Hypothalamus (tissue), 51 donors: ENCODE measurements around the gene PTPRN2.
A peak's percentile ranks its signal among the peaks of the same experiment; 100 is the strongest.

ENCODE experiments used
- DNase-seq, 51 donors: peaks; one replicate each; lab custom pipeline; 2025; lab: John Stamatoyannopoulos, UW

PTPRN2 gene

DNA sequence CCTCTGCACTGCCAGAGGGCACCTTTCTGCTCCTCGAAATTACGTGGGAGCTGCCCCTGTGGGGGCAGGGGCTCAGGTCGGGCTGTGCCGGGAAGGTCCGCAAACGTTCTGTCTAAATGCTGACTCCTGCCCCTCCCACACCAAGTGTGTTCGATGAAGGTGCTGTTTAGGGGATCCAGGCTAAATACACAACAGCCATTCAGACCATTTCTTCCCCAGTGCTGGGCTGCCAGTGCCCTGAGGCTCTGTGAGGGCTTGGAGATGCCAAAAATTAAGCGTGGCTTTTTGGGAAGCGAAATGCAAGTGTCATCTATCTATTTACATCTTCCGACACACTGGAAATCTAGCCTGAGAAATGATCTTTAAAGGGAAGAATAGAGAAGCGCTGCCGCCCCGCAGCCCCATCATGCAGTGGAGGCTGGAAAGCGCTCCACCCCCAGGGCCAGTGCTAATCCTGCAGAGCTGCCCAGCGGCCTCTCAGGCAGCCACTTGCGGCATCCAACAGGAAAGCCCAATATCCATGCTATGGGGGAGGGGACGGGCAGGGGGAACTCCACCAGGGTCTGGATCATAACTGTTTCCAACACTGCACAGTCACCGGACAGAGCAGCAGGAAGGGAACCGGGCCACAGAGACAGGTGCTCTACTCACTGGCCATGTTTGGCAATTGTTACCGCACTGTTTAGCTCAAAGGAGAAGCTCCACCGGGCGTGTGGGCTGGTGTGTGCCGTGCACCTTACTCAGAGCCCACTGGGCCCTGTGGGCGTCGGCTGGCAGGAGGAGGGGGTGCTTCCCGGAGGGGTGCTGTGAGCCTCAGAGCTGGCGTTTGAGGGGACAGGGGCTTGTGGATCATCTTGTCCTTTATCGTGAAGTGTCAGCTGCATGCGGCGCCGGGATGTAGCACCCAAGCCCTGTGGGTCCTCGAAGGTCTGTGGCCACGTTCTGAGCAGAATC lies 1045.3 kb downstream of the PTPRN2 start:
- no peak for DNase-seq

DNA sequence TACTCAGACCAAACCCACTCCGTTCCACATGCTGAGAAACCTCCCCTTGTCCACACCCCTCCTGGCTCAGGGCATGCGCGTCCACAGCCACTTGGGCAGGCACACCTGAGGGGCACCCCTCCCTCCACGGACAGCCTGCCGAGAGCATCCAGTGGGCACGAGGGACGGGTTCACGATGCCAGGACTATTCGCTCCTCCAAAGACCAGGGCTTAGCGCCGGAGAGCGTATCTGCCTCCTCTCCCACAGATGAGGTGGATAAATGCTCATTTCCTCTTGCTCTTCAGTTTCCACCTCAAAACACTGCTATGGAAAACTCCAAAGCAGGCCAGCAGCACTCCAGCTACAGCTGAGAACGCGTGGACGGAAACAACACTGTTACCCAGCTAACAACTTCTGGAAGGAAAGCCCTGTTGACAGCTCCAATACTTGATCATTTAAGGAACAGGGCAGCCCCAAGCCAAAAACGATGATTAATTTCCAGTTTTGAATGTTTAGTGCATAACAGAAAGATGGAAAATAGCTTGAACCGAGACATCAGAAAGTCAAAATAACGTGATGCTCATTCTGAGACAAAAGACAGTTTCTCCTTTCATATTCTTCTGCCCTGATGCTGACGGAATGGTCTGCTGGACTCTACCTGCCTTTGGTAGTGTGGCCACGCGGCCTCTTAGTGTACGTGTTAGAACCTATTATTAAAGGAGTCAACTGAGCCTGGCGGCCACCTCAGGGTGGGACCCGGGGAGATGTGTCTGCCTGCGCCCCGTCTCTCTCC lies 1046.1 kb downstream of the PTPRN2 start:
- DNase-seq = no peak

DNA sequence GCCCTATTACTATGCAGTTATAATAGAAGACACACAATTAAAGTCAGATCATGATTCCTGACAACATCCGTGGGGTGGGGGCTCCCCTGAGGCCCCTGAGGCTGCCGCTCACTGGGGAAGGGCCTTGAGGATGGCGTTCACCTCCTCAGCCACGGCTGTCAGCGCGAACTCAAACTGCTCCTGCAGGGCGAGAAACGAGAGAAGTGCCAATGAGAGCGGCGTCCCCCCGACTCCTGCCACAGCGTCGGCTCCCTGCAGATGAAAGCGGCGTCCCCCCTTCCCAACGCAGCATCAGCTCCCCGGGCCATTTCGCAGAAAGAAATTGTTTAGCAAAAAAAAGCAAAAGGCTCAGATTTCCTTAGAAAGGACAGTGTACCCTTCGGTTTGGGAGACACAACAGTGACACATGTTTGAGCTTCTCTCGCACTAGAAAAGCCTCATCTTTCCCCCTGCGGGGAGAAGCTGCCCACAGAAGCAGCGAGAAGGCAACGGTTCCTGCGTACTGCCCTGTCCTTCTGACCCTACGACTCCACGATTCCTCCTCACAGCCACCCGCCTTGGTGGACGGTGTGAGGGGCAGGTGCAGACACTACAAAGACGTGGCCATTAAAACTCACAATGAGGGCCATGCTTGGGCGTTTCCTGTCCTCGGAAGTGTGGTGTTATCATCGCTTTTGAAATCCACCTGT lies 1046.9 kb downstream of the PTPRN2 start:
- DNase-seq = no peak

DNA sequence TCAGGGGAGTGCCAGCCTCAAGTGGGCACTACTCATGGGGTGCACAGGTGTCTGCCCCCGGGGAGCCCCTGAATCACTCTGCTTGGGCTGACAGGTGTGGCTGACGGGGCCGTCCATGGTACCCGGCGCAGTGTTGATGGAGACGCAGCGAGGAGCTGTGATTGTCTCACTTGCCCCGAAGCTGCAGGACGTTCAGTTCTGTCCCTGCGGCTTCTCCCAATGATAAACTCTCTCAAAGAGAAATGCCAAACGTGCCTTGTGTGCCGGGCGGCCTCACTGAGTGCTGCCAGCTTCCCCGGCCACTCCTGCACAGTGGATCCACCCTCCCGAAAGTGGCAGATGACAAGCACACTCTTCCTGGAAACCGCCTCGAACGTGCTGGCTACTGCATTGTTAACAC lies 1047.6 kb downstream of the PTPRN2 start:
- DNase-seq = no peak

DNA sequence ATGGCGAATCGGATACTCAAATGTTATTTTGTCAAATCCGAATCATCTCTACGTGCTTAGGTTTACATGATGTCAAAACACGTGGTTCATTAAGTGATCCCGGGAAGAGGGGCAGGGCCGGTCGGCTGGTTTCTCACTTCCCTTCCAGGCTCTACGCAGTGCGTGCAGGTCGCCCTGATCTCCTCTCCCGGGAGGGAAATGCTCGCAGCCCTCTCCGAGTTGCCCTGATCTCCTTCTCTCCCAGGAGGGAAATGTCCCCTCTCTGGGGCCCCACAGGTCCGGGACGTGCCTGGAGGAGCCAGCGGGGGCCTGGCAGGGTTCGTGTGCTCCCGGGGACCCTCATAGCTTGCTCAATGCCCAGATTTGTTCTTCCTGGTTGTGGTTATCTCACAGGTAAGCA lies 1048.1 kb downstream of the PTPRN2 start:
- no peak for DNase-seq

DNA sequence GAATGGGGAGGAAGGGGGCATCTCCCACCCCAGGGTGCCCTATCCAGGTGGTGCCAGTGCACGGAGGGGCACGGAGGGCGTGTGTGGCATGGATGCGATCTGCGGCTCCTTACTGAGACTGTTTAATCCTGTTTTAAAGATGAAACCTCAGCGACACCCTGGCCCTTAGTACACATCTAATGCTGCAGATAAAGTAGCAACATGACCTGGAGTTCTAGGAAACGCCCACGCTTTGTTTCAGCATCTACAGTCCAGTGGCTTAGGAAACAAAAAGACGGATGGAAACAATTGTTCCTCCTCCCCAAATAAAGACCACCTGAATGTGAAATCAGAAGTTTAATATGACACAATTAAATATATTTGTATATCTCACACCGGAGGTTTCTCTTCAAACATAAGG lies 1048.9 kb downstream of the PTPRN2 start:
- no peak for DNase-seq

DNA sequence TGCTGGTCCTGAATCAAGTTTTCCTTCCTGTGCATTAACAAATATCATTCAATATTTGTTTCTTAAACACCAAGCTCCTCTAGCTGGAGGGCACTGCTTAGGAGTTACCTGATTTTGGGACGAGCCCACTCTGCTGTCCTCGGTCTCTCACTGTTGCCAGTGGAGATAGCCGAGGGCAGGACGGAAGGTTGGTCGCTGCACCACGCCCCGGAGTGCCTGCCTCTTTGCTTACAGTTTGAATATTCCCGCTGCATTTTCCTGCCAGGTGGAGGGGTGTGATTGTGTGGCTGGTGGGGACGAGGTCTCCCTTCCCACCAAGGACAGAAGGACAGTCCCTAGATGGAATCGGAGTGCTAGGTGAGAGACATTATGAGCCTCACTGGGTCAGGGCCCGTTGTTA lies 1049.3 kb downstream of the PTPRN2 start:
- no peak for DNase-seq

DNA sequence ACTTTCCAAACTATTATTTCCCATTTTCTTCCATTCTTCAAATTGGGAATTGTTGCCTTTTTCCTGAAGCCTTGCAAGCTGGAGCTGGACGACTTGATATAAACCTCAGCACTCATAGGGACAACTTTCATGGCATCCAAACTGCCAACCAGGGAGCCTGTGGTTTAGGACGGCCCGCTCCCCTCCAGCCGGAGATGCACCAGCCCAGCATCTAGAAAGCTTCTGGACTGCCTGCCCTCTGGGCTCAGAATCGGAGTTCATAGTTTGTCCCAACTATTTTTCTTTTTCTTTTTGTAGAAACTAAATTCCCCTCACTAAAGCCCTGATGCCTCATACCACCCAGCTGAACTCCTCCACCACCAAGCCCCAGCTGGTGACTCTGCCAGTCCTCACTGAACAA lies 1050.6 kb downstream of the PTPRN2 start:
- DNase-seq = no peak

DNA sequence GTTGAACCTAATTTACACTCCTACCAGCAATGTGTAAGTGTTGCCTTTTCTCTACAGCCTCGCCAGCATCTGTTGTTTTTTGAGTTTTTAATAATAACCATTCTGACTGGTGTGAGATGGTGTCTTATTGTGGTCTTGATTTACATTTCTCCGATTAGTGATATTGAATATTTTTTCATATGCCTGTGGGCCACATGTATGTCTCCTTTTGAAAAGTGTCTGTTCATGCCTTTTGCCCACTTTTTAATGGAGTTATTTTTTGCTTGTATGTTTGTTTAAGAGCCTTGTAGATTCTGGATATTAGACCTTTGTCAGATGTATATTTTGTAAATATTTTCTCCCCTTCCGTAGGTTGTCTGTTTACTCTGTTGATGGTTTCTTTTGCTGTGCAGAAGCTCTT lies 1055.6 kb downstream of the PTPRN2 start:
- DNase-seq = no peak

DNA sequence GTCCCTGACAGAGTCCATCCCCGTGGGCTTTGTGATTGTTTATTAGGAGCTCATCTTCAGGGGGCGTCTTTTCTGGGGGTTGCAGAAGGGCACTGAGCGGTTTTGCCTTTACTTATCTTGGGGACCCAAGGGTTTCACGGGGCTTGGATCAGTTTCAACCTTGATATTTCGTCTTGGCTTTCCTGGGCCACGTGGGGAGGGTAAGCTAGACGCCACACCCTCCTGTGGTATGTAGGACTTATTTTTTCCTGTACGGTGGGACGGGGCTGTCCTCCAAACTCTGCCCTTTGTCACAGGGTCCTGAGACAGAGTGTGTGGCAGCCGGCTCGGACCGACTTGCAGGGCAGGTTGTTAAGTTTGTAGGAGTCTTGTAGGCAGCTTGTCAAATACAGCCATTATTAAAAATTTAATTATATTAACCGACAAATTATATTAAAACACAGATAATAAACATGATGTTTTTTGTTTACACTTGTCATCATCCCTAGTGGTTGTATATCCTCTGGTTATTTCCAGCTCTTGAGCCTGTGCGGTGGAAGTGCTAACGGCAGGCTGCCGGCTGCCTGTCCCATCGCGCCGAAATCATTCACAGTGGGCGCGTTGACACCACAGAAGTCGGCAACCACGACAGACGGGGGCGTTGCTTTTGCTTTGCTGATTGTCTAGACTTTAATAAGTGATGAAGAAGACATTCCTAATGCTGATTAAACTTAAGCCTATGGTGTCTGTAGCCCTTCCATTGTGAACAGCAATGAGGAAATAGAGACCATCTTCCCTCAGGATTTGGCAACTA lies 1057.7 kb downstream of the PTPRN2 start:
- DNase-seq = no peak

DNA sequence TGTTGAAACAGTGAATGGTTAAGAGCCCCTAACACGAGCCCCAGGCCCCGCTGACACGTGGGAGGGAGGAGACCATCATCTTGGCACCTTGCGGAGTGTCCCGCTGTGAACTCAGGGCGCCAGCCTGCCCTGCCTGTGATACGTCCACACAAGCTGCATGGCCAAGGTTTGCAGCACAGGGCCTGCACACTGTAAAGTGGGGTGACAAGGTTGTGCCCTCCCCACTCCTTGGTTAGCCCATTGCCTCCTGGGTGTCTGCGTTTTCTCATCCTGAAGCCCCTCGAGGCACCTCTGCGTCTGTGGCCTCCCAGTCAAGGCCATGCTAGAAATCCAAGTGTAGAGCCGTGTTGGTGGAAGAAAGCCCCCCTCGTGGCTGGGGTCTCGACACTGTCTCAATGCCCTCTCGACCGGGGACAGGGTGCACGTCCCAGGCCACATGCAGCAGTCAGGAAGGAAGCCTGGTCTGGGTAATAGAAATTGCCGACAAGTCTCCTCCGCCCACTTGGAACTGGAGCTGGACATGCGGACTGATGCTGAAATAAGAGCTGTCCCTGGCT lies 1058.8 kb downstream of the PTPRN2 start:
- no peak for DNase-seq

DNA sequence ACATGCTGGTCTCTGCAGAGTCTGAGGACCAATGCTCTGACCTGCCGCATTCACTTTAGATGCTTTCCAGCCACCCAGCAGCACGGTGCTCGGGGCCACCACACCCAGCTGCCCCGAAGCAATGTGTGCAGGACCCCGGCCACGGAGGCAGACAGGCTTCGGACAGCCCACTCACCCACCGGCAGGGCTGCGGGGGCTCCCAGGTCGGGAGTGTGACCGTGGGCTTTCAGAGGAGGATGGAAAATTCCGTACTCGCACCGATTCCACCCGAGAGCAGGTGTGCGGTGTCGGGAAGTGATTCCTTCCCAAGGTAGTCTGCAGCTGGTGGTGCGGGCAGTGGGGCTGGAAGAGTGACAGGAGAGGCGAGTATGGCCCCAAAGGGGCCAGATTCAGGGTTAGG lies 1059.9 kb downstream of the PTPRN2 start:
- DNase-seq = no peak

DNA sequence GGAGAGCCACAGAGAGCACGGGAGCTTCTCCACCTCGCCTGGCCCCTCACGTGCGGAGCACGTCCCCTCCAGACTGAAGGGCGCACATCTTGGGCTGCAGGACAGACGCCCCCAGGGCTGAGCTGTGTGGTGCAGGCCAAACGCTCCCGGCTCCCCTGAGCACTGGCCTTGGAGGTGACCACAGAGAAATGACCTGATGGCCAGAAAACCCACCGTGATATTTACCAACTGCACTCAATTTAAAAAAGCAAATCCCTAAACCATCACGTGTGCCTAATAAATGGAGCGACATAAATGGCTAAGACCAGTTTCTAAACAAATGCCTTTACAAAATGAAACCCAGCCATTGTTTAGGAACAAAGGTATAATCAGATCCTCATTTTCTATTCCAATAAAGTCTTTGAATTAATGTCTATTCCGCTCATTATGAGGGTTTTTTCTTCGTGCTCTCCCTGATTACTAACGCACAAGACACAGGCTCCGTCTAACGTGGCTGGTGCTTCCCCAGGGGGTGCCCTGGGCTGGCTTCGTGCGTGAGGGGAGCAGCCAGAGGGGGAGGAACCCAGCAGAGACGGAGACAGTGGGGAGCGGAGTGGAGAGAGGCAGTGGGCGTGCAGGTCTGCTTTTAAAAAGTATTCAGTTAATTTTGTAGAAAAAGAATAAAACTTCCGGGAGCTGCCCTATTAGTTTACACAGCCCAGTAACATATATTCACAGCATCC lies 1060.5 kb downstream of the PTPRN2 start:
- no peak for DNase-seq

DNA sequence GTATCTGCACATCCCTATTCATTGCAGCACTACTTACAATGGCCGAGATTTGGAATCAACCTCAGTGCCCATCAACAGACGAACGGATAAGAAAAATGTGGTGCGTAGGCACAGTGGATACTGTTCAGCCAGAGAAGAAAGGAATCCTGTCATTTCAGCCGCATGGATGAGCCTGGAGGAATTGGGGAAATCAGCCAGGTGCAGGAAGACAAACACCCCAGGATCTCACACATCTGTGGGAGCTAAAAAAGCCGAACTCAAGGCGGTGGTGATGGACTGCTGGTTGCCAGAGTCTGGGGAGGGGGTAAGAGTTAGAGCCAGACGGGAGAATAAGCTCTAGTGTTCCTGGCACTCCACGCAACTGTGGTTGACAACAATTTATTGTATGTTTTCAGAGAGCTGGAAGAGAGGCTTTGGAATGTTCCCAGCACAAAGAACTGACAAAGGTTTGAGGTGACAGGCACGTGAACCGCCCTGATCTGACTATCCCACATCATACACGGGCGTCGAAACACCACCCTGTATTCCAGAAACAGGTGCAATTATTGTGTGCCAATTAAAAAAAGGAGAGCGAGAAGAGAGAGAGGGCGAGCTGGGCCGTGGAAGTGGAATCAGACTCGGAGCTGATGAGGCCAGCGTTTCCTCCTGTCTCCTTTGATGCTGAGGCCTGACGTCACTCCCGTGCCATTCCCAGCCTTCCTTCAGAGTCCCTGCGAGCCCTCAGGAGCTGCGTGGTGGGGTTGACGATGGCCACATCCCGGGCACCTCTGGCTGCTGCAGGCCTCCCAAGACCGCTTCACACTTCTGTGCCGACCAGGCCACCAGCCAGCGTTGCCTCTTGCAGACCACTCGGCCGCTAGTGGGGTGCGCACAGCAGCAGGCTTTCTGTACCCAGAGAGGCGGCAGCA lies 1061.4 kb downstream of the PTPRN2 start:
- DNase-seq = peak in 3 of 51 donors; percentile 14 to 25 (median 18)

DNA sequence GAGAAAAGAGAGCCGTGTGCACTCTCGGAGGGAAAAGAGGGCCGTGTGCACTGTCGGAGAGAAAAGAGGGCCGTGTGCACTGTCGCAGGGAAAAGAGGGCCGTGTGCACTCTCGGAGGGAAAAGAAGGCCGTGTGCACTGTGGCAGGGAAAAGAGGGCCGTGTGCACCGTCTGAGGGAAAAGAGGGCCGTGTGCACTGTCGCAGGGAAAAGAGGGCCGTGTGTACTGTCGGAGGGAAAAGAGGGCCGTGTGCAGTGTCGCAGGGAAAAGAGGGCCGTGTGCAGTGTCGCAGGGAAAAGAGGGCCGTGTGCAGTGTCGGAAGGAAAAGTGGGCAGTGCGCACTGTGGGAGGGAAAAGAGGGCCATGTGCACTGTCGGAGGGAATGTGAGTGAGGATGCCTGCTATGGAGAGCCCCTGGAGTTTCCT lies 1062.1 kb downstream of the PTPRN2 start:
- DNase-seq = no peak

DNA sequence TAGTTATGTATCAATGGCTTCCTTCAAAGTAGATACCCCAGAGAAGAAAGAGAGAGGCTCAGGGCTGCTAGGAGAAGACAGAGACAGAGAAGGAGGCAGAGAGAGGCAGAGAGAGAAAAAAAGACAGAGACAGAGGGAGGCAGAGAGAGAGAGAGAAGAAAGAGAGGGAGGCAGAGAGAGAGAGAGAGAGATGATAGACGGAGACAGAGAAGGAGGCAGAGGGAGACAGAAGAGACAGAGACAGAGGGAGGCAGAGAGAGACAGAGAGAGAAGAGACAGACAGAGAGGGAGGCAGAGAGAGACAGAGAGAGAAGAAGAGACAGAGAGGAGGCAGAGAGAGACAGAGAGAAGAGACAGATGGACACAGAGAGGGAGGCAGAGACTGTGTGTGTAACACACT lies 1062.9 kb downstream of the PTPRN2 start:
- DNase-seq = no peak

DNA sequence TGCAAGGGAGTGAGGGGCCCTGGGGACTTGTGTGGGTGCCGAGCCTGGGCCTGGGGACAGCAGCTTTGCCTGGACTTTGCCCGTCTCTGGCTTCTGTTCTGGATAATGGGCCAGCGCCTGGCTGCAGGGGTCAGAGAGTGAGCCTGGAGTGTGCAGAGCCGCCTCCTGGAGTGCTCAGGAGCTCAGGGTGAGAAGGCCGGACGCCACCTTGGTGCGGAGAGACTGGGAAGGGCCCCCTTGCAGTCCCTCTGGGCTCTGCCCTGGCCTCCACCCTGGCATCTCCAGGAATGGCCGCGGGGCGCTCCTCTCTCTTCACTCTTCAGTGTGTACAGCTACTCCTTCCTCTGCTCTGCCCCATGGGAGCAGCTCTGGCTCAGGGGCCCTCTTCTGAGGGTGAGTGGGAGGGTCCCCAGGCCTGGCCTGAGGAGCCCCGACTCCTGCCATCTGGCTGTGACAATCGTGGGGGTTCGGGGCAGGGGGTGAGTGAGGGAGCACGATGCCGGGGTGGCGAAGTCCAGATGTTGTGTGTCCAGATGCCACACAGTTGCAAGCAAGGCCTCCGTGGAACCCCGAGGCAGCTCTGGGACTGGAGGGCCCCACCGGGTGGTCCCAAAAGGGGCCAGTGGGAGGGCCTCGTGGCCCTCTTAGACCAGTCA lies 1063.7 kb downstream of the PTPRN2 start:
- no peak for DNase-seq

DNA sequence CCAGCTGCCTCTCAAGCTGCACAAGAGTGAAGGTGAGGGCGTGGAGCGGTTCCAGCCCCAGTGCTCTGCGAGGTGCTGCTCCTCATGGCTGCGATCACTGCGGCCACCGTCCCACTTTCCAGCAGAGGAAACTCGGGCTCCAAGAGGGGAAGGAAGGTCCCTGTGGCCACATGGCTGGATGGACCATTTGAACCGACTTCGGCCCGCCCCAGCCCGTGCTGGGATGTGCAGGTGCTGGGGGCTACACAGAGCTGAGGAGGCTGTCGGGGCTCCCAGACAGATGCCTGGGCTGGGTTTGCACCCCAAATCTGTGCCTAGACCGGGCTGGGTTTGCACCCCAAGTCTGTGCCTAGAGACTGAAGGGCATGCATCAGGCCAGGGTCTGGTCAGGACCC lies 1064.3 kb downstream of the PTPRN2 start:
- DNase-seq = no peak
